K562 (cell line): ENCODE data around the gene CTU1. TPM values are rescaled to one million over a fixed set of nuclear protein-coding genes. Genes with fewer than 3 reads are reported as not detected.

Experiments used
- CTCF ChIP-seq, 3 experiments: IDR thresholded peaks in 2 of 3; conservative IDR thresholded peaks in 1 of 3; 2 replicates each; pipeline ENCODE4 v1.5.1; 2011 to 2012; ENCODE audit warnings: low read length in 3 of 3, mild to moderate bottlenecking in 3 of 3, control low read depth in 2 of 3, improper control_type of control experiment in 1 of 3, inconsistent platforms in 1 of 3, low read depth in 1 of 3, mixed read lengths in 1 of 3, moderate library complexity in 1 of 3; ENCODE audit not compliant: insufficient read depth in 2 of 3
- CTCFL ChIP-seq: IDR thresholded peaks from 2 replicates; pipeline ENCODE4 v1.6.1; 2011; ENCODE audit warnings: borderline replicate concordance, low read depth, mild to moderate bottlenecking, moderate library complexity, low read length; ENCODE audit not compliant: insufficient read depth, poor library complexity, severe bottlenecking
- DDX20 ChIP-seq: fragments of 450-650 bp; IDR thresholded peaks from 2 replicates; pipeline ENCODE4 v1.6.1; 2016; ENCODE audit warnings: missing genetic modification characterization, low read depth, mild to moderate bottlenecking, missing compliant biosample characterization, moderate library complexity
- ETS1 ChIP-seq: conservative IDR thresholded peaks from 2 replicates; pipeline ENCODE4 v1.6.1; 2011; ENCODE audit warnings: low read depth, mild to moderate bottlenecking, low read length; ENCODE audit not compliant: control insufficient read depth
- RAD21 ChIP-seq, 2 experiments: fragments of 250-450 bp in 1 of 2; fragments of 450-650 bp in 1 of 2; sonication (Bioruptor Pico) in 1 of 2; formaldehyde crosslinking in 1 of 2; IDR thresholded peaks in 1 of 2; conservative IDR thresholded peaks in 1 of 2; 2 replicates each; pipeline versions ENCODE4 v1.4.0 to v1.8.0; 2020 to 2022; ENCODE audit warnings: mild to moderate bottlenecking in 2 of 2, moderate library complexity in 1 of 2
- RNF2 ChIP-seq: sonication (generic); IDR thresholded peaks from 2 replicates; pipeline ENCODE4 v1.6.1; 2016
- SMC3 ChIP-seq: conservative IDR thresholded peaks from 2 replicates; pipeline ENCODE4 v1.6.1; 2011; ENCODE audit warnings: low read depth, low read length, improper control_type of control experiment; ENCODE audit not compliant: insufficient read depth
- STAT5B ChIP-seq: fragments of 250-450 bp; sonication (Bioruptor Pico); IDR thresholded peaks from 2 replicates; pipeline ENCODE4 v1.8.0; 2021; ENCODE audit warnings: mild to moderate bottlenecking, inconsistent platforms
- U2AF1 ChIP-seq: fragments of 200-400 bp; formaldehyde crosslinking; optimal IDR thresholded peaks from 2 replicates; pipeline ENCODE3; 2017; ENCODE audit warnings: mild to moderate bottlenecking, low read depth, low read length, moderate library complexity
- ZFPM2 ChIP-seq: fragments of 250-450 bp; sonication (Bioruptor Pico); IDR thresholded peaks from 2 replicates; pipeline ENCODE4 v1.5.1; 2022; ENCODE audit warnings: mild to moderate bottlenecking
- ZNF316 ChIP-seq: fragments of 450-650 bp; IDR thresholded peaks from 2 replicates; pipeline ENCODE4 v1.6.1; 2016
- ZNF384 ChIP-seq: IDR thresholded peaks from 2 replicates; pipeline ENCODE4 v1.6.1; 2012; ENCODE audit warnings: low read depth, low read length, improper control_type of control experiment
- ZNF740 ChIP-seq, 3 experiments: fragments of 200-800 bp in 1 of 3; sonication (Bioruptor generic) in 1 of 3; sonication (generic) in 1 of 3; formaldehyde crosslinking in 1 of 3; IDR thresholded peaks; 2 replicates each; pipeline versions ENCODE4 v1.6.1 to v1.8.0; 2016 to 2022; ENCODE audit warnings: mild to moderate bottlenecking in 2 of 3, missing compliant biosample characterization in 2 of 3, missing genetic modification characterization in 2 of 3, missing genetic modification reagents in 1 of 3
- polyA plus RNA-seq, 8 experiments: library from polyadenylated mRNA; depleted of rRNA in 4 of 8; stranded (reverse) in 5 of 8; unstranded in 3 of 8; fragments of >200 nt; fragmentation: Nextera tagmentation in 2 of 8; fragmentation: Illumina TruSeq in 1 of 8; extraction: Ambion mirVana in 2 of 8; extraction: Trizol in 1 of 8; gene quantifications; 2 replicates each; pipeline versions ENCODE4 v1.2.1 to v1.2.3, GENCODE V29; 2011 to 2014; ENCODE audit warnings: inconsistent platforms in 1 of 8, missing spikeins in 1 of 8
- total RNA-seq, 7 experiments: library from RNA; depleted of rRNA in 6 of 7; stranded (reverse); fragments of >200 nt in 6 of 7; fragmentation: Illumina TruSeq in 2 of 7; extraction: Trizol in 2 of 7; gene quantifications; 2 replicates each; pipeline versions ENCODE4 v1.2.1 to v1.2.3, GENCODE V29; 2011 to 2021; ENCODE audit warnings: low replicate concordance in 1 of 7
- TF ChIP-seq, protein P1 (sequence below): sonication (generic); formaldehyde crosslinking; IDR thresholded peaks from 2 replicates; pipeline ENCODE4 v1.8.0; 2023; ENCODE audit warnings: mild to moderate bottlenecking, missing genetic modification reagents

Gene CTU1
- total and polyA plus RNA-seq, 9 of the 15 experiments (the other 6 are each of a cell fraction or from before 2014, with no cell fraction given): 0.03 to 18.4 (median 2.3) TPM; not detected in 1

GRCh38 chr19:51094696-51095279 lies 13.4 kb downstream of the CTU1 start (continued):
- no peak for TF ChIP-seq ZNF316
- TF ChIP-seq STAT5B: no peak
- no peak for TF ChIP-seq ZFPM2
- TF ChIP-seq SMC3: peak; percentile 52
- peak; percentile 26 for TF ChIP-seq CTCFL
- TF ChIP-seq ZNF740 (CRISPR knock-in tag; IDR thresholded peaks at IDR 0.05): peak; percentile 94
- TF ChIP-seq ZNF740 (tag; IDR thresholded peaks at IDR 0.05): peak in 1 of 2 experiments; percentile 85; a peak in 2 of 4 replicates
- TF ChIP-seq CTCF (IDR thresholded peaks at IDR 0.05 in 2 of 3, conservative IDR thresholded peaks at IDR 0.05 in 1 of 3; ENCODE audit: insufficient read depth in 2 of 3, low read depth in 1 of 3, low read length in 3 of 3): peak; percentile 83 to 87 (median 86)
- peak; percentile 99 for TF ChIP-seq ZNF384
- TF ChIP-seq ETS1: no peak
- TF ChIP-seq, protein P1, sequence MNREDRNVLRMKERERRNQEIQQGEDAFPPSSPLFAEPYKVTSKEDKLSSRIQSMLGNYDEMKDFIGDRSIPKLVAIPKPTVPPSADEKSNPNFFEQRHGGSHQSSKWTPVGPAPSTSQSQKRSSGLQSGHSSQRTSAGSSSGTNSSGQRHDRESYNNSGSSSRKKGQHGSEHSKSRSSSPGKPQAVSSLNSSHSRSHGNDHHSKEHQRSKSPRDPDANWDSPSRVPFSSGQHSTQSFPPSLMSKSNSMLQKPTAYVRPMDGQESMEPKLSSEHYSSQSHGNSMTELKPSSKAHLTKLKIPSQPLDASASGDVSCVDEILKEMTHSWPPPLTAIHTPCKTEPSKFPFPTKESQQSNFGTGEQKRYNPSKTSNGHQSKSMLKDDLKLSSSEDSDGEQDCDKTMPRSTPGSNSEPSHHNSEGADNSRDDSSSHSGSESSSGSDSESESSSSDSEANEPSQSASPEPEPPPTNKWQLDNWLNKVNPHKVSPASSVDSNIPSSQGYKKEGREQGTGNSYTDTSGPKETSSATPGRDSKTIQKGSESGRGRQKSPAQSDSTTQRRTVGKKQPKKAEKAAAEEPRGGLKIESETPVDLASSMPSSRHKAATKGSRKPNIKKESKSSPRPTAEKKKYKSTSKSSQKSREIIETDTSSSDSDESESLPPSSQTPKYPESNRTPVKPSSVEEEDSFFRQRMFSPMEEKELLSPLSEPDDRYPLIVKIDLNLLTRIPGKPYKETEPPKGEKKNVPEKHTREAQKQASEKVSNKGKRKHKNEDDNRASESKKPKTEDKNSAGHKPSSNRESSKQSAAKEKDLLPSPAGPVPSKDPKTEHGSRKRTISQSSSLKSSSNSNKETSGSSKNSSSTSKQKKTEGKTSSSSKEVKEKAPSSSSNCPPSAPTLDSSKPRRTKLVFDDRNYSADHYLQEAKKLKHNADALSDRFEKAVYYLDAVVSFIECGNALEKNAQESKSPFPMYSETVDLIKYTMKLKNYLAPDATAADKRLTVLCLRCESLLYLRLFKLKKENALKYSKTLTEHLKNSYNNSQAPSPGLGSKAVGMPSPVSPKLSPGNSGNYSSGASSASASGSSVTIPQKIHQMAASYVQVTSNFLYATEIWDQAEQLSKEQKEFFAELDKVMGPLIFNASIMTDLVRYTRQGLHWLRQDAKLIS (CRISPR knock-in tag): no peak
- TF ChIP-seq U2AF1: no peak
- TF ChIP-seq RAD21 (CRISPR knock-in tag; conservative IDR thresholded peaks at IDR 0.05 in 1 of 2, IDR thresholded peaks at IDR 0.05 in 1 of 2): peak; percentile 52 to 68
- TF ChIP-seq DDX20: no peak
- no peak for TF ChIP-seq RNF2
